ENCODE data around the gene SEC24D. TPM values are rescaled to one million over a fixed set of nuclear protein-coding genes. Genes with fewer than 3 reads are reported as not detected.

Gene SEC24D
- total and polyA plus RNA-seq, 9 of the 15 experiments (the other 6 are each of a cell fraction or from before 2014, with no cell fraction given): 7.1 to 22.5 (median 11.3) TPM

GRCh38 chr4:118765399-118765798, 70.5 kb downstream of the SEC24D start (continued):
- TF ChIP-seq NCOR1 (IDR thresholded peaks at IDR 0.05): peak; percentile 60; the same call in 1 of the 2 replicates
- no peak for TF ChIP-seq TSC22D4 (tag; IDR thresholded peaks at IDR 0.05)
- peak; percentile 62; the same call in 1 of the 2 replicates for TF ChIP-seq TAL1 (IDR thresholded peaks at IDR 0.05)
- TF ChIP-seq ARID1B (IDR thresholded peaks at IDR 0.05): peak; percentile 81
- peak; percentile 60; the same call in 1 of the 2 replicates for TF ChIP-seq POLR2AphosphoS5 (IDR thresholded peaks at IDR 0.05; ENCODE audit: control insufficient read depth, insufficient read depth, low read depth, low read length)
- TF ChIP-seq KHSRP (IDR thresholded peaks at IDR 0.05): no peak
- TF ChIP-seq TCF3 (CRISPR knock-in tag; IDR thresholded peaks at IDR 0.05): peak; percentile 79
- TF ChIP-seq MEF2A (IDR thresholded peaks at IDR 0.05; ENCODE audit: control insufficient read depth, low read depth, low read length): no peak
- no peak for TF ChIP-seq STAT5B (CRISPR knock-in tag; IDR thresholded peaks at IDR 0.05)
- no peak for TF ChIP-seq DMBX1 (CRISPR knock-in tag; IDR thresholded peaks at IDR 0.05; ENCODE audit: borderline replicate concordance)
- TF ChIP-seq, protein P1, sequence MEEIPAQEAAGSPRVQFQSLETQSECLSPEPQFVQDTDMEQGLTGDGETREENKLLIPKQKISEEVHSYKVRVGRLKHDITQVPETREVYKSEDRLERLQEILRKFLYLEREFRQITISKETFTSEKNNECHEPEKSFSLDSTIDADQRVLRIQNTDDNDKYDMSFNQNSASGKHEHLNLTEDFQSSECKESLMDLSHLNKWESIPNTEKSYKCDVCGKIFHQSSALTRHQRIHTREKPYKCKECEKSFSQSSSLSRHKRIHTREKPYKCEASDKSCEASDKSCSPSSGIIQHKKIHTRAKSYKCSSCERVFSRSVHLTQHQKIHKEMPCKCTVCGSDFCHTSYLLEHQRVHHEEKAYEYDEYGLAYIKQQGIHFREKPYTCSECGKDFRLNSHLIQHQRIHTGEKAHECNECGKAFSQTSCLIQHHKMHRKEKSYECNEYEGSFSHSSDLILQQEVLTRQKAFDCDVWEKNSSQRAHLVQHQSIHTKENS (CRISPR knock-in tag; IDR thresholded peaks at IDR 0.05): no peak
- TF ChIP-seq ZNF280B (CRISPR knock-in tag; IDR thresholded peaks at IDR 0.05): no peak
- TF ChIP-seq, protein P2, sequence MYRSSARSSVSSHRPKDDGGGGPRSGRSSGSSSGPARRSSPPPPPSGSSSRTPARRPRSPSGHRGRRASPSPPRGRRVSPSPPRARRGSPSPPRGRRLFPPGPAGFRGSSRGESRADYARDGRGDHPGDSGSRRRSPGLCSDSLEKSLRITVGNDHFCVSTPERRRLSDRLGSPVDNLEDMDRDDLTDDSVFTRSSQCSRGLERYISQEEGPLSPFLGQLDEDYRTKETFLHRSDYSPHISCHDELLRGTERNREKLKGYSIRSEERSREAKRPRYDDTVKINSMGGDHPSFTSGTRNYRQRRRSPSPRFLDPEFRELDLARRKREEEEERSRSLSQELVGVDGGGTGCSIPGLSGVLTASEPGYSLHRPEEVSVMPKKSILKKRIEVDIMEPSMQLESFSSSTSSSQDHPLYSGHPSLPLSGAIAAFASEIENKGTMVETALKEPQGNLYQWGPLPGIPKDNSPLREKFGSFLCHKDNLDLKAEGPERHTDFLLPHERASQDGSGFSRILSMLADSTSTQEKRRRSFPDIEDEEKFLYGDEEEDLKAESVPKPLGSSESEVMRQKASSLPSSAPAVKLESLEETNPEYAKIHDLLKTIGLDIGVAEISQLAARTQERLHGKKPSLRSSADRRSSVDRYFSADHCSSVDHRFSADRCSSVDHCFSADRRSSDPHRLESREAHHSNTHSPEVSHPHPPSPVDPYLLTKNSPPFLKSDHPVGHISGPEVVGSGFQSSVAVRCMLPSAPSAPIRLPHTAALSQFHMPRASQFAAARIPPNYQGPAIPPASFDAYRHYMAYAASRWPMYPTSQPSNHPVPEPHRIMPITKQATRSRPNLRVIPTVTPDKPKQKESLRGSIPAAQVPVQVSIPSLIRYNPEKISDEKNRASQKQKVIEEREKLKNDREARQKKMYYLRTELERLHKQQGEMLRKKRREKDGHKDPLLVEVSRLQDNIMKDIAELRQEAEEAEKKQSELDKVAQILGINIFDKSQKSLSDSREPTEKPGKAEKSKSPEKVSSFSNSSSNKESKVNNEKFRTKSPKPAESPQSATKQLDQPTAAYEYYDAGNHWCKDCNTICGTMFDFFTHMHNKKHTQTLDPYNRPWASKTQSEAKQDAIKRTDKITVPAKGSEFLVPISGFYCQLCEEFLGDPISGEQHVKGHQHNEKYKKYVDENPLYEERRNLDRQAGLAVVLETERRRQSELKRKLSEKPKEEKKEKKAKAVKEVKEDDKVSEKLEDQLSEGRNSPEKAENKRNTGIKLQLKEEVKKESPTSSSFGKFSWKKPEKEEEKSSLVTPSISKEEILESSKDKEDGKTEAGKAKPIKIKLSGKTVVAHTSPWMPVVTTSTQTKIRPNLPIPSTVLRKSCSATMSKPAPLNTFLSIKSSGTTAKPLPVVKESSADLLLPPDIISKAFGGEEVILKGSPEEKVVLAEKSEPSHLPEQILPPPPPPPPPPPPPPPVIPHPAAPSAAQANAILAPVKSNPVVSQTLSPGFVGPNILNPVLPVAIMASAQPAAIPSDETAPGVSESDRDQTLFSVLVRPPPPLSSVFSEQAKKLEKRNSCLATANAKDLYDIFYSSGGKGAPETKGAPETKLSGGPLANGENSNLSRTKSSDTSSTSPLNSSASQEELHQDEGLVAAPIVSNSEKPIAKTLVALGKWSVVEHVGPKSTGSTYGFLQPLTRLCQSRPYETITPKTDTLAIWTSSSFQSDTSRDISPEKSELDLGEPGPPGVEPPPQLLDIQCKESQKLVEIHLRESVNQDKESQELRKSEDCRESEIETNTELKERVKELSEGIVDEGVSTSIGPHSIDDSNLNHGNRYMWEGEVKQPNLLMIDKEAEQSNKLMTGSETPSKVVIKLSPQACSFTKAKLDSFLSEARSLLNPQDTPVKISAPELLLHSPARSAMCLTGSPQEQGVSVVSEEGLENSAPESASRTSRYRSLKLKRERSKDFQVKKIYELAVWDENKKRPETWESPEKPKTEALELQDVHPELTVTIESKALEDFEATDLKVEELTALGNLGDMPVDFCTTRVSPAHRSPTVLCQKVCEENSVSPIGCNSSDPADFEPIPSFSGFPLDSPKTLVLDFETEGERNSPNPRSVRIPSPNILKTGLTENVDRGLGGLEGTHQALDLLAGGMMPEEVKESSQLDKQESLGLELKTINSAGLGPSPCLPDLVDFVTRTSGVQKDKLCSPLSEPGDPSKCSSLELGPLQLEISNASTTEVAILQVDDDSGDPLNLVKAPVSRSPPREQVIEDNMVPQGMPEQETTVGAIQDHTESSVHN (IDR thresholded peaks at IDR 0.05; ENCODE audit: borderline replicate concordance in 1 of 2, low read depth in 1 of 2): no peak
- no peak for TF ChIP-seq ZNF79 (CRISPR knock-in tag; IDR thresholded peaks at IDR 0.05; ENCODE audit: low read depth)
- TF ChIP-seq YBX1 (IDR thresholded peaks at IDR 0.05): no peak
